Pulmonary artery endothelial cell (primary cell): Measurements from ENCODE around the gene CCNG2. TPM values are rescaled to one million over a fixed set of nuclear protein-coding genes. Genes with fewer than 3 reads are reported as not detected.
A peak's percentile ranks its signal among the peaks of the same experiment; 100 is the strongest.

Source experiments
- DNase-seq: peaks from one replicate; pipeline ENCODE4 v3.0.0-alpha.2; 2011; ENCODE audit warnings: low read depth, low spot score
- total RNA-seq: library from RNA; depleted of rRNA; stranded (reverse); fragments of >200 nt; gene quantifications from 2 replicates; pipeline ENCODE4 v1.2.3, GENCODE V29; 2014

CCNG2 gene
- total RNA-seq, 1 donor from 2014 or later: 12.8 TPM

DNA sequence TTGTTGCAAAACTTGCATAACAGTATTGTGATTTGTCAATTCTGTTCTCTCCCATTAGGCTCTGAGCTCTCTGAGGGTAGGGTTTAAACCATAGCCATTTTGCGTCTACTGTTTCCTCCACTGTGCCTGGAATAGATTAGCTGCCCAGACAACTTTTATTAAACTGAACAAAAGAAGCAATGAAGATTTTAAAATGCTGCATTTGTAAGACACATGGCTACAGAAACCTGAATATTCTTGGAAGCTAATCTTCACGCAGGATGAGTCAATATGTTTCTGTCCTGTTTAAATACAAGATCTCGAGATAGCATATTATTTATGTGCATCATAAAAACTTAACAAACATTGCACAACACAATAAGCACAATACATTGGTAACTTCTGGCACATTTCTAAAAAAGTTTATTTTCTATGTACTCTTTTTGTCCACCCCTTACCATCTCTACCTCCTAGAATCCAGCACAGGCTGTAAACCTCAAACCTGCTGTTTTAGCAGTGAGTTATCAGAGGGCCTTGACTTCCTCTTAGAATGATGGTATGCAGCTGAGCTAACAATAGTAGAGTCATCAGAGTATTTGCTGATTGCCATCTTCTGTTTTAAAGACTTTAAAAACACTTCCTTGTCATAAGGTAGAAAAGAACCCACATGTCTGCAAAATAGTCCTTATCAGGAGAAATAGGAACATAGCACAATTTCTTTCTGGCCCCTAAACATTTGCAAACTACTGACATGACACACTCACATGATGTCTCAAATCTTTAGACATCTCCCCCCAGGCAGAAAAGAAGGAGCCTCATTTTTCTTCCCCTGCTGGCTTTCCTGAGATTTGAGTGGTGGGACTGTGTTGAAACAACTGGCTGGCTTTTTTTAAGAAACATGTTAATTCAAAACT lies 10.6 kb upstream of the CCNG2 start:
- DNase-seq: no peak

DNA sequence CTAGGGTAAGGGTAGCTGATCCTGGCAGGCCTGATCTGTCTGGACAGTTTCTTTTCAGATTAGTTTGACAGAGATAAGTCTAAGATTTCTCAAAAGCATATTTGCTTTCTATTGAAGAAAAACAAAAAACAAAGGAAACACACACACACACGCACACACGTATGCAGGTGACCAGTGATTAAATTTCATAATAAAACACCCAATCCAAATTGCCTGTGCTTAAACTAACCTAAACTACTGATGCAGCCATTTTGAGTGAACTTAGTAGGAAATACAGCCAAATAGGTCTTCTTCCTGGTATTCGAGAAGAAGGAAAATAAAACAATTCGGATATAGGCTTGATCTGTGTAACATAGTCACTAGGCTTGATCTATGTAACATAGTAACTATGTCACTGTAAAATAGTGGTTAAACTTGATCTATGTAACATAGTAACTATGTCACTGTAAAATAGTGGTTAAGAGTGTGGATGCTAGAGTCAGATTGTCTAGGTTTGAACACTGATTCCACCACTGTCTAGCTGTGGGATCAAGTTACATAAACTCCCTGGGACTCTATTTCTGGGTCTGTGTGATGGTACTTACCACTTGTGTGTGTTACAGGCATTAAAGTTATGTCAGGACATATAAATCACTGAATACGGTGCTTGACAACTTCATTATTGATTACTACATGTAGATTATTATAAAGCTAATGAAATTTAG lies 9.8 kb upstream of the CCNG2 start:
- DNase-seq: no peak

DNA sequence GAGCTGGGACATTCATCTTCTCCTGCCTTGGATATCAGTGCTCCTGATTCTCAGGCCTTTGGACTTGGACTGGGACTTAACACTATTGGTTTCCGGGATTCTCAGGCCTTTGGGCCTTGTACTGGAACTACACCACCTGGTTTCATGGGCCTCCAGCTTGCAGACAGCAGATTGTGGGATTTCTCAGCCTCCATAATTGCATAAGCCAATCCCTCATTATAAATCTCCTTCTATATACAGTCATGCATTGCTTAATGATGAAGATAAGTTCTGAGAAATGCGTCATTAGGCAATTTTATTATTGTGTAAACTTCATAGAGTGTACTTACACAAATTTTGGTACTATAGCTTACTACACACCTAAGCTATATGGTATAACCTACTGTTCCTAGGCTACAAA lies 8.9 kb upstream of the CCNG2 start:
- DNase-seq: no peak

DNA sequence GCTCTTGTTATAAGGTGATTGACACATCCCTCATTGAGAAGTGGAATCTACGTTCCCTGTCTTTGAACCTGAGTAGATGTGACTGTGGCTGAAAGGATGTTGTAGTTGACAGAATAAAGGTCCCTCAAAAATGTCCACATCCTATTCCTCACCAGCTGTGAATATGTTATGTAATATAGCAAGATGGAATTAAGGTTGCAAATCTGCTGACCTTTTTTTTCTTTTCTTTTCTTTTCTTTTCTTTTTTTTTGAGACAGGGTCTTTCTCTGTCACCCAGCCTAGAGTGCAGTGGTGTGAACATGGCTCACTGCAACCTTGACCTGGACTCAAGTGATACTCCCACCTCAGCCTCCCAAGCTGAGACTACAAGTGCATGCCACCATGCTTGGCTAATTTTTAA lies 7.2 kb upstream of the CCNG2 start:
- no peak for DNase-seq

DNA sequence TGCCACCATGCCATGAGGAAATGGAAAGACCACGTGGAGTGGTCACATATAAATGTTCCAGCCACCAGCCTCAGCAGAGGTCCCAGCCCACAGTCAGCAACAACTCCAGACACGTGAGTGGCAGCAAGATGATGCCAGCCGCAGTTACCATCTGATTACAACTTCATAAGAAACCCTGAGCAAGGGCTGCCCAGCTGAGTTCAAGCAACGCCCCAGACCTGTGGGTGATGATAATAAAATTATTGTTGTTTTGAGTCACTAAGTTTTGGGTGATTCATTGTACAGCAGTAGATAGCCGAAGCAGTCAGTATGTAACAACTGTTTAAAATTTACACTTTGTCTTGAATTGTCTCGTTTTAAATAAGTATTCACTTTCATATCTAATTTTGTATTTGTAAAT lies 5.8 kb upstream of the CCNG2 start:
- no peak for DNase-seq

DNA sequence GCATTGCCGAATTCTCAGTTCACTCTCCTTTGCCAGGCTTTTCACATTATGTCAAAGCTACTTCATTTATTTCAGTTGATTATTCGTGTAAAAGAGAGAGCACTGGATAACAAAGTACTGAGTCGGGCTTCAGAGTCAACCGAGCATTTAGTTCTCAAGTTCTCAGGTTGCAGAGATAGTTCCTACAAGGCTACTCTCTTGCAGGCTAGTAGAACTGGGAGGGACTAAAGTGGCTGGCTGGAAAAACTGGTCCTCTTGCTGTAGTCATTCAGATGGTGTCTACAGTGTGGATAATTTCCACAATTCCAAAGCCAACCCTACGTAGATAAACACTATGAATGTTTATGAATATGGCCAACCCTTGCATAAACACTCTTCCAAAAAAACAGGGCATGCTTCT lies 4.6 kb upstream of the CCNG2 start:
- no peak for DNase-seq

DNA sequence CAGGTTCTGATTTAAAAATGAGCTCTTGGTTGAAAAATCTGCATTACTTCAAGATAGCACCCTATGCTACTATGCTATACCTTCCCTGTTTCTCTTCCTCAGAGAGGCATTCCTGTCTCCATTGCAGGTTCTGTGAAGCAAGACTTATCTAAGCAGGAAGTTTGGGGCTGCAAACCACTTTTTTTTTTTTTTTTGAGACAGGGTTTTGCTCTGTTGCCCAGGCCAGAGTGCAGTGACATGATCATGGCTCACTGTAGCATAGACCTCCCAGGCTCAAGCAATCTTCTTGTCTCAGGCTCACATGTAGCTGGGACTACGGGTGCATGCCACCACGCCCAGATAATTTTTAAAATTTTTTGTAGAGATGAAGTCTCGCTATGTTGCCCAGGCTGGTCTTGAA lies 4.0 kb upstream of the CCNG2 start:
- no peak for DNase-seq

DNA sequence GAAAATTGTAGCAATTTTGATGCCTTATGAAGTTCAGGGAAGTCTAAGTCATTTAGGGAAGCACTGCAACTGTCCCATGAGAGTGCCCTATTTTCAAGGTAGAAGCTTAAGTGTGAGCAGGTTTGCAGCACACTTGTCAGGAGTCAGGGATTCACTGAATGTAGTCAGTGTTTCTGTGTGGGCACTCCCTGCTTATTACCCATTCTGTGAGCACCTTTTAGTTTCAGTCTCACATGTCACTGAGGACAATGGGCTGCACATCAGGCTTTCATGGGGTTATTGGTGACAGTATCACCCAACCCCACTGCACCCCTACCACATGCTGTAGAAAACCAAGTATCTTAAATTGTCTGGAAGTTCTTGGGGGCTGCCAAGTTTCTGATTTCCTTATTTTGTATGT lies 2.9 kb upstream of the CCNG2 start:
- no peak for DNase-seq

DNA sequence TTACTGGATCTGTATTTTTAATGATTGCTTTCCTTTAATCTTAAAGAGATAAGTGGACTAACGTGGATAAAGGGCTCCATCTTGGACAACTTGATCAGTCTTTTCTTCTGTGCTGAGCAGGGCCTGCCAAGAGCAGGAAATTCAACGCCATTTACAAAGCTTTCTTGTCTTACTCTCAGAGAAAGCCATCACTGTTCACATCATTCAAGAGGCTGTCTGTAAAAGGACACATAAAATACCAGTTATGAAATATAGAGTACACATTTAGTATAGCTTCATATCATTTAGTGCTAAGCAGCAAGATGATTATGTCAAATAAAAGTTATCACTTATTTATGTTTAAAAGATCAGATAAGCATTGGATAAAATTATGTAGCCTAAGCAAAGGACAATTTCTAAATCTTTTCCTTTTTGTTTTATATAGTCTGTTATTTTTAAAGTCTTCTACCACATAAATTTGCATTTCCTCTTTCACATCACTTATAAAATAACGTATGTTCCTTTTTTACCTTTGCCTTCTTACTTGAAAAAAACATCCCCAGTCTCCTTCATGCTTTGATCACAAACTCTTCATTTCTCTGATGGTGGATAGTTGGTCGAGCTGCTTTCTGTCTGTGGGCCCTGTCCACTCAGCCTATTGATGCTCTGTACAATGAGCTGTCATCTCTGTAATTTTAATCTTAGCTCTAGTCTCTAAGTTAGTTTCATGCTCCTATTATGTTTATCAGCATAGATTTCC lies 2.1 kb upstream of the CCNG2 start:
- DNase-seq: no peak

DNA sequence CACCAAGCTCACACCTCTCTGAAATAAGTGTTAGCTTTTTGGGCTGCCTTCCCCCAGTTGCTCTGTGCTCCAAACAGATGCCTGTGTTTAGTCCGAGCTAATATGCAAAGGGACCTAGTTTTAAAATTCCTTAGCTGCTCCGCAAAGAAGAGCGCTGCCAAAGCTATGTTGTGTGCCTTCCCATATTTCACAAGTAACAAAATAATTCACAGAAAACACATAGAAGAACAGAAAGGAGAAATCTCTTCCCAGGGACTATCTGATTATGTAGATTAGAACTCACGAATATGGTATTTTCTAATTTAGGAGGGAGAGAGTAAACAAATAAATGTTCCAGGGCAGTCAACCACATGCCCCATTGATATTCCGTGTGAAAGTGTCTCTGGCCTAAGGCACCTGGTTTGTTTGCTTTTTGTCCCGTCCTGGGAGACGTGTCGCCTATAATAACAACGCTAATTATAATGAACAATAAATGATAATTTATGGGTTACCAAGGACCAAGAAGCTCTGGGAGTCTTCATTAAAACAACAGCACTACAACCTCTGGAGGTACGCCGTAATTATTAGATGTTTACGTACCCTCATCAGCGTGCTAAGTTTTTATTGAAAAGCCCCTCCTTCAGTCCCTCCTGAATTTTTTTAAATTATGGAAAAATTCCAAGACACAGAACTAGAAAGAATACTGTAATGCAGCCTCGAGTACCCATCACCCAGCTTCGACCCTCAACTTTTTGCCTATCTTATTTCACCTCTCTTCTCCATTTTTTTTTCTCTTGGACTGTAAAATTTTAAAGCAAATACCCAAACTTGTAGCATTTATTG lies 1.2 kb upstream of the CCNG2 start:
- DNase-seq: no peak

DNA sequence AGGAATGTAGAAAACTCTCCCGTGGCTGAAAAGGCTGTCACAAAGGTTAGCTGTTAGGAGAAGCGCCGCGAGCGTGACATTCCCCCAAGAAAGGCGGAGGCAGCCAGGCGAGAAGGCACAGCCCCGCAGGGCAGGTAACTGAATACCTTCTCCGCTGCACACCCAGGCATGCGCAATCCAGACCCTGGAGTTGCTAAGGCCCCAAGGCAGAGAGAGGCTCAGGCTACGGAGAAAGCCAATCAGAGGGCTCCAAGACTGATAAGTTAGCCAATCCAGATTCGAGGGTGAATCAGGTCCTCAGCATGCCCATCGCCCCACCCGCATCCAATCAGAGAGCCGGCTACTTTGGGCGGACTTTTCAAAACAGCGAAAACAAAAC lies 485 bp upstream of the CCNG2 start:
- DNase-seq: peak; percentile 97

DNA sequence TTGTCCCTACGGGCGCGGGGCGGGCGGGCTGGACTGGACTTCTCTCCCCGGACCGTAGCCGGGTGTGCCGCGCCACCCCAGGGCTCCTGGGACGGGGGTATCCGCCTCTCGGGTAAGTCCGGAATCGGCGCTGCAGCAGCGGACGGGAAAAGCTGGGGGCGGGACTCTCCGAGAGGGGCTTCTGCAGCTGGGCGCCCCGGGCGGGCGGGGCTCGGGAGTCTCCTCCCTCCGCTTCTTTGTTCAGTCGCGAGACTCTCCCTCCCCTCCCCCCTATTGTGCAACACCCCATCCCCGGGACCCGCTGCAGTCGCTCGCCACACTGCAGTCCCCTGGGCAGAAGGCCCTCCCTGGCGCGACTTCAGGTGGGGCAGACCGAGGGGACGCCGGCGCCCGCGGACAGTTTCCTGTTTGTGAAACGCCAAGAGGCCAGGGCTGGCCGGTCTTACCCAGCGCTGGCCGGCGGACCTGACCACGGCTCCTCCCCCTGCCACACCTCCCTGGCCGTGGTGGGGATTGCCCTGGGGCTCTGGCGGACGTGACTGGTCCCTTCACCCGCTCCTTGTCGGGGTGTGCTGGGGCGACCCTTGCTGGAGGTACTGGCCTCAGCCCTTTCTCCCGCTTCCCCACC lies 966 bp downstream of the CCNG2 start:
- peak; percentile 66 for DNase-seq

DNA sequence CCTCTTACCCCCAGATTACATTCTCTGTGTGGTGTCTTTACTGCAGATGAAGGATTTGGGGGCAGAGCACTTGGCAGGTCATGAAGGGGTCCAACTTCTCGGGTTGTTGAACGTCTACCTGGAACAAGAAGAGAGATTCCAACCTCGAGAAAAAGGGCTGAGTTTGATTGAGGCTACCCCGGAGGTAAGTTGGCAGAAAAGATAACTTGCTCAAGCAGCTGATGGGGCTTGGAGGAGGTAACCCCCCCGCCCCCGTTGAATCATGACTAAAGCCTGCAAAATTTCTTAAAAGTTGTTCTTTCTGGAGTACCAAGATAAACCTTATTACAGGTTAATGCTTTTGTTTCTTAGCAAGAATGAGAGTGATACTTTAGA lies 1.5 kb downstream of the CCNG2 start:
- no peak for DNase-seq

DNA sequence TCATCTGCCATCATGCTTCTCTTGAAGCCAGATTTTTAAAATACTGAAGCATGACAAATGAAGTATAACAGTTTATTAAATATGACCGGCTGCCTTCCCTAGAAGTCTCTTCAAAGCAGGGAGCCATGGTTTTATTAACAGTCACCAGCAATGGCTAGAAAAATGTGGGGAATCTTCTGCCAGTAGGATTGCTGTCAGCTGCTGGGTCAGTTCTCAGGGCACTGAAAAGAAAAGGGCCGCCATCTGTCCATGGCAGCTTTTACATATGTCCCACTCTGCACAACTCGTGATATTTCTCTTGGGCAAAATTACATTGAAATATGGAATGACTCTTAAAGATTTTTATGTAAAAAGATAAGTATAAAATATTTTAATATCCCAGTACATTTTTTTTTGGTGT lies 2.8 kb downstream of the CCNG2 start:
- DNase-seq: no peak

DNA sequence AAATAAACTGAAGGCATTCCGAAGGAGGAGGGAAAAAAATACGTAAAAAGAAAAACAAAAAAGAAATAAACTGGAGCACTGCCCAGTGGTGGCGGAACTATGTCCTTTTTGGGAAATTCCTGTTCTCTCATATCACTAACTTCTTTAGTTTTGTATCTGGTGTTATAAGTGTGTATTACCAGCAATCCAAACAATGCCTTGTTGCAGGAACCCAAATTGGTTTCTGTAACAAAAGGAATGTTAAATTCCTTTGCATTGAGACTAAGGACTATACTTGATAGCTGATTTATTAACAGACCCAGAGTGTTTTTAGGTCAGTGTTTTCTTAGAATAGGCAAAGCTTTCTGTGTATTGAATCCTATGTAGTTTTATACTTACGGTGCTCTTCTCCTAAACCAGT lies 6.6 kb downstream of the CCNG2 start:
- no peak for DNase-seq

DNA sequence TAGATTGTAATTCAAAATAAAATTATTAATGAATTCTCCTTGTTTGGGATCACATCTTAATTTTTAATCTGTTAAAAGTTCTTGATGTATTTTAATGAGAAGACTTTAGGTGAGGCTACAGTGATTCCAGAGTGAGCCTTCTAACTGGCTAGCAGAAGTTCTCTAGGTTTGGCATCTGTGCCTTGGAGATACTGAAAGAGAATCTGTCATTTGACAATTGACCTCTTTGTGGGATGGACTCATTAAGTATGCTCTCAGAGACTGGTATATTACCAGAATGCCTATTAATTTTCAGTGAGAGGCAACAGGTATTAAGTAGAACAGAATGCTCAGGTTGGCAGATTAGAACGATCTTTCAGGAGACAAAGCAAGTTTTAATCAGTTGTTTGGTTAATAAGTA lies 10.2 kb downstream of the CCNG2 start:
- no peak for DNase-seq

DNA sequence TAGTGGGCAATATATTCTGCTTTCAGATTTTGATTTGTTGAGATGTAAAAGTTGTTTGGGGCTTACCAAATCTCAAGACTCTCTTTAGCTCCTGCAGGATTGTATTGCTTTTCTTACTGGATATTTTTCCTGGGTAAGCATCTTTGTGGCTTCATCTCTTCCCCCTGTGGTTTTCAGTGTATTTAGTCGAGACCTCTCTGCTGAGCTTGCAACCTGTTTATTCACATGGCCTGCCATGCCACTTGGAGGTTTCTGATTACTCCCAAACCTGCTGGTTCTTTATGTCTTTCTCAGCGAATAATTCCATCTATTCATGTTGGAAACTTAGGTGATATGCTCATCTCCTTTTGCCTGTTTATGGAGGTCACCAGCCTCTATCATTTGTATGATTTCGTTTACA lies 10.9 kb downstream of the CCNG2 start:
- no peak for DNase-seq

DNA sequence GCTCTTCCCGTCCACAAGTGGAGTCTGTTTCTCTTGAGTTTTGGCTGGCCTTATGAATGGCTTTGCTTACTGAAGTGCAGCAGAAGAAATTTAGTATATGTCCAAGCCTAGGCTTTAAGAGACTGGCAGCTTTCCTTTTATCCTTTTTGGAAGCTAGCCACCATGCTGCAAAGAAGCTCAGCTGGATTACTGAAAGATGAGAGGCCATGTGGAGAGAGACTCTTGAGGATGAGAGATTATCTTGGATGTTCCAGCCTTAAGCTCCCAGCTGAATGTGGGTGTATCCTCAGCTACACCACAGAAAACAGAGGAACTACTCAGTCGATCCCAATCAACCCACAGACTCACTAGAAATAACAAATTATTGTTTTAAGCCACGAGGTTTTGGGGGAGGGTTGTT lies 12.5 kb downstream of the CCNG2 start:
- no peak for DNase-seq

DNA sequence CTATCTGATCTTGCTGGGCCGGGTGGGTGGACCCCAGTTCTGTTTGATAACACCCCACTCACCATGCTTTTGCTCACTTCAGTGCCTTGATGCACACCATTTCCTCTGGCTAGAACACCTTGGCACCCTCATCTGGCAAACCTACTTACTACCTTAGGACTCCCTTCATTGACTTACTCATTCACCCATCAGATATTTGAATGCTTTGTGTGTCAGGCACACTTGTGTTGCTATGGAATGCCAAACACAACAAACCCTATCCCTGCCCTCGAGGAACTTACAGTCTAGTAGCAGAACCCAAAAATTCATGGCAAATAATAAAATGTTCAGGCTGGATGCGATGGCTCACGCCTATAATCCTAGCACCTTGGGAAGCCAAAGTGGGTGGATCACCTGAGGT lies 13.9 kb downstream of the CCNG2 start:
- no peak for DNase-seq

DNA sequence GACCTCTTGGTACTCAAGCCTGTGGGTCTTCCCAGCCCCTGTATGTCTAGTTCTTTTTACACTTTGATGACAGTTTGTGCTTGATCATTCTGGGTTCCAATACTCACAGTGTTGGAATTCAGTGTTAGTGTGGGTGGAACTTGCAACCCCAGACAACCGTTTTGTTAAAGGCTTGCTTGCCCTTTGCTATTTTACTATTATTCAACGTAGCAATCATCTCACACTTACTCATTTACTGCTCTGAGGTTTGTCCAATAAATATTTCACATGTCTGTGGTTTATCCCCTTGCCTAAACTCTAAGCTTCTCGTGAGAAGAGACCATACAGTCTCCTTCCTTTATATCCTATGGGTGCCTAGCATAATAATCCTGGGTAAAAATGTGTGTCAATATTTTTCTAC lies 15.3 kb downstream of the CCNG2 start:
- no peak for DNase-seq

DNA sequence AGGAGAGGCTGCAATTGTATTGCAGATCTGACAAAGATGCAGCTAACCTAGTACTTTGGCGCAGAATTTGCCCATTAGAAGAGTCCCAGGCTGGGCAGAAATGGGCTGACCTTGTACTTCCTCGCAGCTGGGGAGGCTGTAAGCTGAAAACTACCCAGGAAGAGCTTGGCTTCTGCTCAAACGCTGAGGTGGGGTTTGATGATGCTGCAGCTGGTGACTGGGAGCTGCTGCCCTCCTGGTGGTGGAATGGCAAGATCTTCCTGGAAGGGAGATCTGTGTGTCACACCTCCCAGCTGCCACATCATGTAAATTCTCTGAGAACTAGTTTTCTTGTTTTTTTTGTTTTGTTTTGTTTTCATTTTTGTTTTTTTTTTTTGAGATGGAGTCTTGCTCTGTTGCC lies 17.4 kb downstream of the CCNG2 start:
- DNase-seq: no peak
